Measurements from ENCODE around the gene CRY2.

GRCh38 chr11:45890886-45891550 lies 43.7 kb downstream of the CRY2 start:
- no peak for TF ChIP-seq CSDC2 (CRISPR knock-in tag; IDR thresholded peaks at IDR 0.05)
- no peak for TF ChIP-seq TCF4 (CRISPR knock-in tag; IDR thresholded peaks at IDR 0.05; ENCODE audit: borderline replicate concordance)
- TF ChIP-seq PATZ1 (CRISPR knock-in tag; IDR thresholded peaks at IDR 0.05; ENCODE audit: borderline replicate concordance), result no peak
- TF ChIP-seq ZFP30 (CRISPR knock-in tag; IDR thresholded peaks at IDR 0.05), result no peak
- no peak for TF ChIP-seq ISL1 (CRISPR knock-in tag; IDR thresholded peaks at IDR 0.05)
- TF ChIP-seq ZFP3 (CRISPR knock-in tag; IDR thresholded peaks at IDR 0.05), result no peak
- no peak for TF ChIP-seq RARB (CRISPR knock-in tag; IDR thresholded peaks at IDR 0.05)
- TF ChIP-seq TOX (CRISPR knock-in tag; IDR thresholded peaks at IDR 0.05; ENCODE audit: borderline replicate concordance), result no peak
- TF ChIP-seq ZNF70 (CRISPR knock-in tag; IDR thresholded peaks at IDR 0.05), result no peak
- no peak for TF ChIP-seq POU6F1 (CRISPR knock-in tag; IDR thresholded peaks at IDR 0.05; ENCODE audit: borderline replicate concordance, low read depth)

Data from SK-N-SH treated with all-trans-retinoic acid at 6 μM for 48 hours (cell line).